ACHN (cell line): Measurements from ENCODE around the gene IFI30.
"Not testable (repeated sequence)": the region's sequence is repeated elsewhere in the genome, so short reads cannot be mapped to it uniquely, and the experiment has no call there.

Experiments used
- DNase-seq: peaks from one replicate; pipeline ENCODE4 v3.0.0-alpha.2; 2015
- in situ Hi-C: cut with HindIII; loops from 2 replicates; pipeline ENCODE4 v1.10.0; 2017; ENCODE audit warnings: low sequenced_read_pairs, low pct_ligation_motif_present, low pct_unique_long_range_greater_than_20kb

The IFI30 gene

GRCh38 chr19:18194181-18194530, 20.5 kb downstream of the IFI30 start:
- in situ Hi-C loops, result no loop called here

GRCh38 chr19:18194554-18195238, 21.1 kb downstream of the IFI30 start:
- in situ Hi-C loops, result no loop called here

More at GRCh38 chr19:18194181-18194530, 20.5 kb downstream of the IFI30 start:
- no peak for DNase-seq

GRCh38 chr19:18196511-18196845, 22.9 kb downstream of the IFI30 start:
- in situ Hi-C loops, result no loop called here
- no peak for DNase-seq

More at GRCh38 chr19:18194554-18195238, 21.1 kb downstream of the IFI30 start:
- DNase-seq, result no peak

GRCh38 chr19:18197306-18197705, 23.7 kb downstream of the IFI30 start:
- no peak for DNase-seq
- in situ Hi-C loops, result no loop called here

GRCh38 chr19:18197941-18198340, 24.3 kb downstream of the IFI30 start:
- in situ Hi-C loops, result no loop called here
- no peak for DNase-seq

- in situ Hi-C loops, result no loop called here
- DNase-seq, result no peak
These were observed 24.8 kb downstream of the IFI30 start for GRCh38 chr19:18198374-18198773.

GRCh38 chr19:18202397-18202777, 28.8 kb downstream of the IFI30 start:
- in situ Hi-C loops, result no loop called here
- DNase-seq, result no peak

GRCh38 chr19:18202778-18203407, 29.3 kb downstream of the IFI30 start:
- no peak for DNase-seq
- in situ Hi-C loops, result no loop called here

- in situ Hi-C loops, result no loop called here
- no peak for DNase-seq
These were observed 29.8 kb downstream of the IFI30 start for GRCh38 chr19:18203408-18203862.

GRCh38 chr19:18203863-18204393, 30.3 kb downstream of the IFI30 start, which contains the start of gene RAB3A:
TSS of gene RAB3A (minus strand) at chr19:18204042. CDS start at chr19:18202740, 1,302 bp downstream.
- in situ Hi-C loops, result no loop called here

GRCh38 chr19:18204394-18205199, 31.0 kb downstream of the IFI30 start:
- DNase-seq, result no peak
- in situ Hi-C loops, result no loop called here

More at GRCh38 chr19:18203863-18204393, 30.3 kb downstream of the IFI30 start, which contains the start of gene RAB3A:
- DNase-seq, result peak; percentile 99

GRCh38 chr19:18205200-18205892, 31.7 kb downstream of the IFI30 start:
- in situ Hi-C loops, result no loop called here
- DNase-seq, result peak; percentile 62

GRCh38 chr19:18206018-18206417, 32.4 kb downstream of the IFI30 start:
- no peak for DNase-seq
- in situ Hi-C loops, result no loop called here

- no peak for DNase-seq
- in situ Hi-C loops, result no loop called here
These were observed 34.7 kb downstream of the IFI30 start for GRCh38 chr19:18208098-18208951.

GRCh38 chr19:18209912-18210311, 36.3 kb downstream of the IFI30 start:
- in situ Hi-C loops, DNase-seq: not testable (repeated sequence)

- in situ Hi-C loops, result no loop called here
These were observed 38.1 kb downstream of the IFI30 start for GRCh38 chr19:18211683-18212082.

GRCh38 chr19:18214779-18215433, 41.3 kb downstream of the IFI30 start:
- in situ Hi-C loops, result no loop called here
- no peak for DNase-seq

More at GRCh38 chr19:18211683-18212082, 38.1 kb downstream of the IFI30 start:
- DNase-seq, result no peak
